Measurements from ENCODE around the gene ANO5. TPM values are rescaled to one million over a fixed set of nuclear protein-coding genes. Genes with fewer than 3 reads are reported as not detected.

ANO5 gene
- total RNA-seq, 1 donor from 2014 or later, result 6.2 TPM

DNA sequence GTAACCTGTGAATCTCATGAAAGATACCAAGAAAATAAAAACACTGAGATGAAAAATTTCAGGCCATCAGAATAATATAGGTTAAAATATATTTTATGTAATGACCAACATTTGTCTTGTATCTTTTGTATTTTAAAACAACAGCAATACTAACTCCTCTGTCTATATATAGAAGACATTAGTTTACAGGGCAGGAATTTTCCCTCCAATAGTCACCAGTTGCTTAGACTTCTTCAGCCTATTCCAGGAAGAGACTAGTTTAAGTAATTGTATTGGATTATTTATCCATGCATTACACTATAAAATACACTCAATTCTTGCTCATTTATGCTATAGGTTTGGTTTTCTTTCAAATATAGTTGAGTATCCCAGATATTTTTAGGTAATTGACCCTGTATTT is 24.1 kb downstream of the ANO5 start:
- Mint-ChIP-seq H3K27me3 (no peaks in the 10 kb centered on the region), H3K27ac (no peak overlapping the region), H3K4me3 (ENCODE audit: low read depth) (no peak overlapping the region), H3K36me3 (ENCODE audit: insufficient read depth) (peaks cover 1% of the 10 kb centered on the region), H3K9me3 (ENCODE audit: low read depth) (no peaks in the 10 kb centered on the region), H3K4me1 (ENCODE audit: low read depth) (no peaks in the 10 kb centered on the region)
- DNase-seq (ENCODE audit: low spot score, unreplicated experiment), result no peak
- TF ChIP-seq, protein P1, sequence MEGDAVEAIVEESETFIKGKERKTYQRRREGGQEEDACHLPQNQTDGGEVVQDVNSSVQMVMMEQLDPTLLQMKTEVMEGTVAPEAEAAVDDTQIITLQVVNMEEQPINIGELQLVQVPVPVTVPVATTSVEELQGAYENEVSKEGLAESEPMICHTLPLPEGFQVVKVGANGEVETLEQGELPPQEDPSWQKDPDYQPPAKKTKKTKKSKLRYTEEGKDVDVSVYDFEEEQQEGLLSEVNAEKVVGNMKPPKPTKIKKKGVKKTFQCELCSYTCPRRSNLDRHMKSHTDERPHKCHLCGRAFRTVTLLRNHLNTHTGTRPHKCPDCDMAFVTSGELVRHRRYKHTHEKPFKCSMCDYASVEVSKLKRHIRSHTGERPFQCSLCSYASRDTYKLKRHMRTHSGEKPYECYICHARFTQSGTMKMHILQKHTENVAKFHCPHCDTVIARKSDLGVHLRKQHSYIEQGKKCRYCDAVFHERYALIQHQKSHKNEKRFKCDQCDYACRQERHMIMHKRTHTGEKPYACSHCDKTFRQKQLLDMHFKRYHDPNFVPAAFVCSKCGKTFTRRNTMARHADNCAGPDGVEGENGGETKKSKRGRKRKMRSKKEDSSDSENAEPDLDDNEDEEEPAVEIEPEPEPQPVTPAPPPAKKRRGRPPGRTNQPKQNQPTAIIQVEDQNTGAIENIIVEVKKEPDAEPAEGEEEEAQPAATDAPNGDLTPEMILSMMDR (IDR thresholded peaks at IDR 0.05; ENCODE audit: unreplicated experiment), result no peak

DNA sequence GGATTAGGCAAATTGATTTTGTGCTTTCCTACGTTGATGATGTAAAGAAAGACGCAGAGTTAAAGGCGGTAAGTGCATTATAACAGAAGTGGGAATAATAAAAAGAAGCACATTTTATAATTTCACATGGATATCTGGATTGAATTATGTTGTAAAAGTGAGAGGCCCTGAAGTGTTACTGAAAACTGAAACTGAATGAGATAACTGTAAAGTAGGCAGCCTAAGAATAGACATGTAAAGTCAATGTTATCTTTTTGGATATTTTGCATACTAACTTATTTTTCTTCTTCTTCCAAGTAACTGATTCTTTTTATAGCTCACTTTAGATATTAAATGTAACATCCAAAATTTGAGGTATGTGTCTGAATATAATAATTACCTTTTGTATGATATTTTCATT is 28.3 kb downstream of the ANO5 start:
- no peaks in the 10 kb centered on the region for H3K4me1 Mint-ChIP-seq (ENCODE audit: low read depth)
- H3K27me3 Mint-ChIP-seq, result no peaks in the 10 kb centered on the region
- no peaks in the 10 kb centered on the region for H3K9me3 Mint-ChIP-seq (ENCODE audit: low read depth)
- DNase-seq (ENCODE audit: low spot score, unreplicated experiment), result no peak
- TF ChIP-seq, protein P1 (IDR thresholded peaks at IDR 0.05; ENCODE audit: unreplicated experiment), result no peak
- H3K27ac Mint-ChIP-seq, result no peak overlapping the region
- H3K4me3 Mint-ChIP-seq (ENCODE audit: low read depth), result no peak overlapping the region
- peaks cover 1% of the 10 kb centered on the region for H3K36me3 Mint-ChIP-seq (ENCODE audit: insufficient read depth)

DNA sequence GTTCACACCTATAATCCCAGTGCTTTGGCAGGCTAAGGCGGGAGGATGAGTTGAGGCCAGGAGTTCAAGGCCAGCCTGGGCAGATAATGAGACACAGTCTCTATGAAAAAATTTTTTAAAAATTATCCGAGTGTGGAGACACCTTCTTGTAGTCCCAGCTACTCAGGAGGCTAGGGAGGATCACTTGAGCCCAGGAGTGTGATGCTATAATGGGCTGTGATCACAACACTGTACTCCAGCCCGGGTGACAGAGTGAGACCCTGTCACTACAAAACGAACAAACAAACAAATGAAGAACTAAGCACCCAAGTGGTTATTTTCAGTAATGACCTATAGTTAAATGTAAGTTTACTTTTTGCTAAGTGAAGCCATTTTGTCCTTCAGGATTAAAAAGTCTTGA is 32.3 kb downstream of the ANO5 start:
- no peak overlapping the region for H3K4me3 Mint-ChIP-seq (ENCODE audit: low read depth)
- DNase-seq (ENCODE audit: low spot score, unreplicated experiment), result no peak
- TF ChIP-seq, protein P1 (IDR thresholded peaks at IDR 0.05; ENCODE audit: unreplicated experiment), result no peak
- no peaks in the 10 kb centered on the region for H3K27me3 Mint-ChIP-seq
- H3K27ac Mint-ChIP-seq, result no peak overlapping the region
- no peaks in the 10 kb centered on the region for H3K9me3 Mint-ChIP-seq (ENCODE audit: low read depth)
- no peaks in the 10 kb centered on the region for H3K4me1 Mint-ChIP-seq (ENCODE audit: low read depth)
- H3K36me3 Mint-ChIP-seq (ENCODE audit: insufficient read depth), result peaks cover 1% of the 10 kb centered on the region

DNA sequence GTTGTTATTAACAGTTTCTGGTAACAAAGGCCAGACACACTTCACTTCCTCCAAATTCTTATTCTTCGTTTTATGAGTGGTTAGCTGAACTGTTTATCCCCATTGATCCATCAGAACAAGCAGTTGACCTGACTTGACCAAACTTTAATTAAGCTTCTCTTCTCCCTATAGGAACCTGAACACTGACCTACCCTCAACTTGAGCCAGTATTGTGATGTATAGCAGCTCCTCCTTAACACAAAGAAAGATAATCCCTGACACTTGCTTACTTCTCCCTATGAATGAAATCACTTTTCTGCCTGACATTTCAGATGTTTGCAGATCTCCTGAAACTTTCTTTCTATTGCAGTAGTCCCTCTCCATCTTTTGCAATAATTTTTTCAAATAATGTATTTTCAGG is 41.9 kb downstream of the ANO5 start:
- no peak for DNase-seq (ENCODE audit: low spot score, unreplicated experiment)
- Mint-ChIP-seq H3K27ac (no peak overlapping the region), H3K4me3 (ENCODE audit: low read depth) (no peak overlapping the region), H3K4me1 (ENCODE audit: low read depth) (peaks cover 1% of the 10 kb centered on the region), H3K9me3 (ENCODE audit: low read depth) (no peaks in the 10 kb centered on the region), H3K27me3 (no peaks in the 10 kb centered on the region), H3K36me3 (ENCODE audit: insufficient read depth) (no peaks in the 10 kb centered on the region)
- TF ChIP-seq, protein P1 (IDR thresholded peaks at IDR 0.05; ENCODE audit: unreplicated experiment), result no peak

DNA sequence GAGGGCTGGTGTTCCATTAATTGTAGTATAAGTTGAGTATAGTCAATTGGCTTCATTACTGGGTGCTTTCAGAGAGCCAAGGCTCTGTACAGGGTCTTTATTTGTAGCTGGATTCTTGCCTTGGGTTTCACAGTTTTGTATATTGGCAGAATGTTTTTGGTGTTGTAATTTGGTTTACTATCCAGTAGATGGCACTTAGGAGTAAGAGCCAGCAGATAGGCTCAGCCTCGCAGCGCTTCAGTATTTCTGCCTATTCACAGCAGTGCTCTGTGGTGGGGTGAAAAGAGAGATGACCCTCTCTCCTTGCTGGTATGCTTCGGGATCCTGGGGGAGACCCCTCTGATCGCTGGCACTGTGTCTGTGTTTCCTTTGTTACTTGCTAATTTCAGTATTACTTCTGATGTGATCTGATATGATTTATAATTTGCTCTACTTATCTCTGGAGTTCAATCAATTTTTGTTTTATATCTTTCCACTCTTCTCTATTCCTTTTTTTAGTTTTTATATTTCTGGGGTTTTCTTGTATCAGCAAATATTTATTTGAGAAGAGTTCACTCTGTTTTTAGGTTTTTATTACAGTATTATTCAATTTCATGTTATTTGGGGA is 52.2 kb downstream of the ANO5 start:
- no peaks in the 10 kb centered on the region for H3K9me3 Mint-ChIP-seq (ENCODE audit: low read depth)
- H3K36me3 Mint-ChIP-seq (ENCODE audit: insufficient read depth), result peaks cover 5% of the 10 kb centered on the region
- H3K4me1 Mint-ChIP-seq (ENCODE audit: low read depth), result no peaks in the 10 kb centered on the region

More for the DNA sequence above, 52.2 kb downstream of the ANO5 start:
- Mint-ChIP-seq H3K27ac (no peak overlapping the region), H3K4me3 (ENCODE audit: low read depth) (no peak overlapping the region), H3K27me3 (no peaks in the 10 kb centered on the region)
- TF ChIP-seq, protein P1 (IDR thresholded peaks at IDR 0.05; ENCODE audit: unreplicated experiment), result peak; percentile 72
- DNase-seq (ENCODE audit: low spot score, unreplicated experiment), result no peak

Measured in progenitor cell of endocrine pancreas (in vitro differentiated cells).